Chondrocyte (in vitro differentiated cells): Measurements from ENCODE around the gene TBC1D9B. TPM values are rescaled to one million over a fixed set of nuclear protein-coding genes. Genes with fewer than 3 reads are reported as not detected.

Experiments used
- DNase-seq: peaks from one replicate; pipeline ENCODE4 v3.0.0; 2021; ENCODE audit warnings: mixed read lengths, low spot score
- H3K27ac Mint-ChIP-seq: one replicate; pipeline ENCODE4 v1.8.0; 2021; ENCODE audit warnings: mild to moderate bottlenecking, moderate library complexity, mixed read lengths; ENCODE audit not compliant: unreplicated experiment
- H3K27me3 Mint-ChIP-seq: 2 replicates; pipeline ENCODE4 v1.8.0; 2021; ENCODE audit warnings: low read depth, mixed read lengths
- H3K36me3 Mint-ChIP-seq: 2 replicates; pipeline ENCODE4 v1.8.0; 2021; ENCODE audit warnings: low read depth, mixed read lengths
- H3K4me1 Mint-ChIP-seq: 2 replicates; pipeline ENCODE4 v1.8.0; 2021; ENCODE audit warnings: low read depth, mild to moderate bottlenecking, mixed read lengths
- H3K4me3 Mint-ChIP-seq: one replicate; pipeline ENCODE4 v1.8.0; 2021; ENCODE audit warnings: mild to moderate bottlenecking, moderate library complexity, mixed read lengths; ENCODE audit not compliant: unreplicated experiment
- H3K9me3 Mint-ChIP-seq: 2 replicates; pipeline ENCODE4 v1.8.0; 2021; ENCODE audit warnings: low read depth, mixed read lengths
- total RNA-seq: library from RNA; stranded (reverse); gene quantifications from 3 replicates; pipeline ENCODE4 v1.2.1, GENCODE V29; 2021
- TF ChIP-seq, protein P1 (sequence below): fragments of 200-600 bp; sonication (generic); IDR thresholded peaks from 2 replicates; pipeline ENCODE4 v1.5.0; 2021; ENCODE audit warnings: antibody characterized with exemption, mild to moderate bottlenecking, moderate library complexity

The TBC1D9B gene
- total RNA-seq, 1 donor from 2014 or later, result 118 TPM

- no peak overlapping the region for H3K27ac Mint-ChIP-seq
- peaks cover 15% of the 10 kb centered on the region for H3K4me1 Mint-ChIP-seq
- TF ChIP-seq, protein P1, sequence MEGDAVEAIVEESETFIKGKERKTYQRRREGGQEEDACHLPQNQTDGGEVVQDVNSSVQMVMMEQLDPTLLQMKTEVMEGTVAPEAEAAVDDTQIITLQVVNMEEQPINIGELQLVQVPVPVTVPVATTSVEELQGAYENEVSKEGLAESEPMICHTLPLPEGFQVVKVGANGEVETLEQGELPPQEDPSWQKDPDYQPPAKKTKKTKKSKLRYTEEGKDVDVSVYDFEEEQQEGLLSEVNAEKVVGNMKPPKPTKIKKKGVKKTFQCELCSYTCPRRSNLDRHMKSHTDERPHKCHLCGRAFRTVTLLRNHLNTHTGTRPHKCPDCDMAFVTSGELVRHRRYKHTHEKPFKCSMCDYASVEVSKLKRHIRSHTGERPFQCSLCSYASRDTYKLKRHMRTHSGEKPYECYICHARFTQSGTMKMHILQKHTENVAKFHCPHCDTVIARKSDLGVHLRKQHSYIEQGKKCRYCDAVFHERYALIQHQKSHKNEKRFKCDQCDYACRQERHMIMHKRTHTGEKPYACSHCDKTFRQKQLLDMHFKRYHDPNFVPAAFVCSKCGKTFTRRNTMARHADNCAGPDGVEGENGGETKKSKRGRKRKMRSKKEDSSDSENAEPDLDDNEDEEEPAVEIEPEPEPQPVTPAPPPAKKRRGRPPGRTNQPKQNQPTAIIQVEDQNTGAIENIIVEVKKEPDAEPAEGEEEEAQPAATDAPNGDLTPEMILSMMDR, result no peak
- no peaks in the 10 kb centered on the region for H3K27me3 Mint-ChIP-seq
- no peaks in the 10 kb centered on the region for H3K9me3 Mint-ChIP-seq
- DNase-seq, result no peak
- peaks cover 5% of the 10 kb centered on the region for H3K36me3 Mint-ChIP-seq
- H3K4me3 Mint-ChIP-seq, result no peak overlapping the region
Observed at GRCh38 chr5:179814090-179814489, 93.6 kb downstream of the TBC1D9B start.

DNA sequence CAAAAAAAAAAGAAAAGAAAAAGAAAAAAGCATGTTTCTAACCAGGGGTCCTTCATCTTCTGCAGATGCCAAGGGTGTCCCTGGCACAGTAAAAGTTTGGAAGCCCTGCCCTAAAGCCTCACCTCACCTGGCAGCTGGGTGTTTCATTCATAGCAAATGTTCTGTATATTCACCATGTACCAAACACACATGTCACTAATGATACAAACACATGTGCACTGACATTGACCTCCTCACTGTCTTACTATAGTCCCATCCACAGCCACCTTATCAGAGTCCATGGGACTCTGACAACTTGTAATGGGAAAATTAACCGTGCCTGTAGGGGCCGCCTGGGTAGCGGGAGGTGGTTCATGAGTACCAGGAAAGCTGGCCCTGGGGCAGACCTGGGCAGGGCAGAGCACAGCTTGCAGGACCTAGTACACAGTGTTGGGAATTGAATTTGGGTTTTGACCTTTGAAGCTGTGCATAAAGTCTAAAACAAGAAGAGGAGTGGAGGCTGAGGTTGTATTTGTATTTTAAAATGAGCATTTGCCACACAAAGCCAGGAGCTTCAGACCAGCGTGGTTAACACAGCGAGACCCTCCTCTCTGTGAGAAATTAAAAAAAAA, 94.6 kb downstream of the TBC1D9B start:
- Mint-ChIP-seq H3K9me3 (no peaks in the 10 kb centered on the region), H3K4me1 (peaks cover 7% of the 10 kb centered on the region), H3K36me3 (peaks cover 5% of the 10 kb centered on the region), H3K27ac (no peak overlapping the region), H3K4me3 (no peak overlapping the region), H3K27me3 (no peaks in the 10 kb centered on the region)
- no peak for DNase-seq
- TF ChIP-seq, protein P1, result no peak

GRCh38 chr5:179812135-179812825, 95.4 kb downstream of the TBC1D9B start:
- Mint-ChIP-seq H3K36me3 (peaks cover 5% of the 10 kb centered on the region), H3K4me3 (no peak overlapping the region), H3K27me3 (no peaks in the 10 kb centered on the region), H3K9me3 (no peaks in the 10 kb centered on the region), H3K27ac (no peak overlapping the region), H3K4me1 (peaks cover under 1% of the 10 kb centered on the region)
- TF ChIP-seq, protein P1, result no peak
- DNase-seq, result no peak

Other genes starting within 250 kb of the TBC1D9B start
- not detected in 3 replicates for gene CBY3, start 226.9 kb downstream of the TBC1D9B start, total RNA-seq
- gene CANX, start 208.9 kb downstream of the TBC1D9B start, total RNA-seq, result 695 to 849 TPM (median 699 TPM) in 3 replicates
- gene MAML1, start 175.1 kb downstream of the TBC1D9B start, total RNA-seq, result 29.3 to 29.9 TPM (median 29.9 TPM) in 3 replicates
- gene LTC4S, start 113.9 kb downstream of the TBC1D9B start, total RNA-seq, result 1.2 to 1.7 TPM (median 1.3 TPM) in 3 replicates
- gene MGAT4B, start 101.0 kb downstream of the TBC1D9B start, total RNA-seq, result 135 to 144 TPM (median 142 TPM) in 3 replicates
- 219 to 297 TPM (median 296 TPM) in 3 replicates for gene SQSTM1, start 87.0 kb downstream of the TBC1D9B start, total RNA-seq
- gene MRNIP, start 49.1 kb downstream of the TBC1D9B start, total RNA-seq, result 13.4 to 20.0 TPM (median 16.4 TPM) in 3 replicates
- gene RNF130, start 163.9 kb upstream of the TBC1D9B start, total RNA-seq, result 43.4 to 49.6 TPM (median 44.9 TPM) in 3 replicates